Fibroblast of gingiva (primary cell): Measurements from ENCODE around the gene IL22RA2.

Experiments
- DNase-seq: peaks from one replicate; pipeline ENCODE4 v3.0.0-alpha.2; 2011; ENCODE audit warnings: low read depth

IL22RA2 gene

DNA sequence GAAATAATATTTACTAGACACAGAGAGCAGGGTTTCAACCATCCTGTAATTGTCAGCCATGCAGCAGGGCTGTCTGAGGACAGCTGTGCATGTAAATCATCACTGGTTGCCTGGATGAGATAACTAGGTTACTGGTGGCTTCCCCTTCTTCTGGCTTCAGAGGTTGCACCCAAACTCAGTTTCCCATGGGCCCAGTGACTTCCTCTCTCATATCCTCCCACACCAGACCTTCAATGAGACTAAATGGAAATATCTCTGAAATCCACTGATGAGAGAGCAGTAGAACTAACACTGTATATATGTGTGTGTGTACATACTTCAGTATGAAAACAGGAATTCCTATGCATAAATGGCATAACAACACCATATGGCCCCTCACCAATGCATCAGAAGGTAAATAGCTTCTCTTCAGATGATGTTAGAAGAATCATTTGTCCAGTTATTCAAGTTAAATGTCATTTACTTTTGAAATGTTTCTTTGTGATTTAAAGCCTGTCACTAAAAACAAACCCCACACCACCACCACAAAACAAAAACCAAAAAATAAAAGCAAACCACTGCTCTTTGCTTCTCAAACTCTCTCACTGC, 77.7 kb downstream of the IL22RA2 start:
- DNase-seq = no peak

DNA sequence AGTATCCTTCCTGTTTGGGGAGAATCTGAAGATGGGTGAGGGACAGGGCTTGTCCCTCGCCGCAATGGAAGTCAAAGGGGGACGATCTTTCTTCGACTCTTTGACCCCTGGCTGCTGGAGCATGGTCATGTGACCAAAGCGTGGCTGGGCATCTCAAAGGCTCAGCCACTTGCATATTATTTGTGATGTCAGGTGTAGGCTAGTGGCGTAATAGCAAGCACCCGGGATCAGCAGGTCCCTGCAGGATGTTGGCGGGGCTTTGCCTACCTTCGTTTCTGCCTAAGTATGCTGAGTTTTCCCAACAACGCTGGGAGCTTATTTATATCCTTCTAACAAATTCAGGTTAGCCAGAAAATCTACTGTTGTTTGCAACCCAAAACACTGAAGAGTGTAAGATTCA, 78.4 kb downstream of the IL22RA2 start:
- no peak for DNase-seq

- DNase-seq = peak; percentile 84
Measured at GRCh38 chr6:137094411-137095008, 78.9 kb downstream of the IL22RA2 start.
